Stimulated activated CD8-positive, alpha-beta memory T cell treated with anti-CD3 and anti-CD28 coated beads, Interleukin-12 subunit alpha, Interleukin-12 subunit beta, amount 100 ng/mL, for 24 hours (primary cell): ENCODE data around the gene FIGN.

Experiments
- DNase-seq: peaks from one replicate; pipeline ENCODE4 v3.0.0-alpha.2; 2020; ENCODE audit errors: extremely low read depth

Gene FIGN

GRCh38 chr2:163665051-163665450, 70.8 kb downstream of the FIGN start:
- no peak for DNase-seq

- no peak for DNase-seq
Observed at GRCh38 chr2:163664610-163665009, 71.2 kb downstream of the FIGN start.

- no peak for DNase-seq
Observed at GRCh38 chr2:163662141-163662780, 73.5 kb downstream of the FIGN start.

- DNase-seq = no peak
Observed at GRCh38 chr2:163659224-163659623, 76.6 kb downstream of the FIGN start.

GRCh38 chr2:163658556-163658955, 77.3 kb downstream of the FIGN start:
- DNase-seq = no peak

- no peak for DNase-seq
Observed at GRCh38 chr2:163657281-163657656, 78.5 kb downstream of the FIGN start.

GRCh38 chr2:163656622-163657280, 79.1 kb downstream of the FIGN start:
- DNase-seq = no peak

GRCh38 chr2:163655667-163656066, 80.1 kb downstream of the FIGN start:
- no peak for DNase-seq

GRCh38 chr2:163652751-163653150, 83.1 kb downstream of the FIGN start:
- DNase-seq = no peak

GRCh38 chr2:163649080-163649479, 86.7 kb downstream of the FIGN start:
- DNase-seq = no peak

- no peak for DNase-seq
Observed at GRCh38 chr2:163647300-163647699, 88.5 kb downstream of the FIGN start.

- DNase-seq = no peak
Observed at GRCh38 chr2:163646687-163647086, 89.1 kb downstream of the FIGN start.

- no peak for DNase-seq
Observed at GRCh38 chr2:163644238-163644637, 91.6 kb downstream of the FIGN start.

- DNase-seq = no peak
Observed at GRCh38 chr2:163641986-163642385, 93.8 kb downstream of the FIGN start.

- no peak for DNase-seq
Observed at GRCh38 chr2:163640542-163641193, 95.1 kb downstream of the FIGN start.

- DNase-seq = no peak
Observed at GRCh38 chr2:163637871-163638270, 97.9 kb downstream of the FIGN start.

GRCh38 chr2:163633291-163633690, 102.5 kb downstream of the FIGN start:
- DNase-seq = no peak

GRCh38 chr2:163630836-163631235, 105.0 kb downstream of the FIGN start:
- no peak for DNase-seq

- no peak for DNase-seq
Observed at GRCh38 chr2:163626639-163627109, 109.1 kb downstream of the FIGN start.

- no peak for DNase-seq
Observed at GRCh38 chr2:163626208-163626607, 109.6 kb downstream of the FIGN start.

- no peak for DNase-seq
Observed at GRCh38 chr2:163625632-163626031, 110.2 kb downstream of the FIGN start.

- DNase-seq = no peak
Observed at GRCh38 chr2:163621445-163622004, 114.3 kb downstream of the FIGN start.

- no peak for DNase-seq
Observed at GRCh38 chr2:163617517-163617916, 118.3 kb downstream of the FIGN start.
